GM18873 (cell line): Measurements from ENCODE around the gene KRTAP10-2.
"Not testable (repeated sequence)": the region's sequence is repeated elsewhere in the genome, so short reads cannot be mapped to it uniquely, and the experiment has no call there.

Source experiments
- ATAC-seq: cut with Tn5 transposase; IDR thresholded peaks from one replicate; pipeline ENCODE4 v1.9.1; 2021; ENCODE audit warnings: mild to moderate bottlenecking, moderate library complexity, moderate number of reproducible peaks; ENCODE audit not compliant: unreplicated experiment, low FRiP score

The KRTAP10-2 gene

GRCh38 chr21:44583089-44583799 is 31.9 kb upstream of the KRTAP10-2 start:
- no peak for ATAC-seq

- no peak for ATAC-seq
Observed at GRCh38 chr21:44582055-44582454, 30.8 kb upstream of the KRTAP10-2 start.

- no peak for ATAC-seq
Observed at GRCh38 chr21:44581158-44581557, 29.9 kb upstream of the KRTAP10-2 start.

GRCh38 chr21:44580231-44580821 is 29.0 kb upstream of the KRTAP10-2 start, which contains the start of gene KRTAP10-5:
TSS of gene KRTAP10-5 (minus strand) at chr21:44580604. CDS start at chr21:44580578, 26 bp downstream.
- not testable (repeated sequence) for ATAC-seq

- ATAC-seq, result no peak
Observed at GRCh38 chr21:44579833-44580144, 28.5 kb upstream of the KRTAP10-2 start.

- ATAC-seq, result no peak
Observed at GRCh38 chr21:44579056-44579832, 27.9 kb upstream of the KRTAP10-2 start.

- no peak for ATAC-seq
Observed at GRCh38 chr21:44578371-44579055, 27.2 kb upstream of the KRTAP10-2 start.

- no peak for ATAC-seq
Observed at GRCh38 chr21:44576025-44576420, 24.7 kb upstream of the KRTAP10-2 start.

- ATAC-seq, result no peak
Observed at GRCh38 chr21:44575307-44576024, 24.2 kb upstream of the KRTAP10-2 start.

GRCh38 chr21:44574457-44575306 is 23.4 kb upstream of the KRTAP10-2 start:
- no peak for ATAC-seq

GRCh38 chr21:44573630-44574456 is 22.5 kb upstream of the KRTAP10-2 start, which contains the start of gene KRTAP10-4:
TSS of gene KRTAP10-4 (plus strand) at chr21:44573729. CDS start at chr21:44573759, 30 bp downstream.
- ATAC-seq, result not testable (repeated sequence)

- no peak for ATAC-seq
Observed at GRCh38 chr21:44572959-44573583, 21.8 kb upstream of the KRTAP10-2 start.

- no peak for ATAC-seq
Observed at GRCh38 chr21:44571844-44572782, 20.8 kb upstream of the KRTAP10-2 start.

GRCh38 chr21:44571296-44571695 is 20.0 kb upstream of the KRTAP10-2 start:
- no peak for ATAC-seq

GRCh38 chr21:44569861-44570517 is 18.7 kb upstream of the KRTAP10-2 start:
- ATAC-seq, result no peak
